Fibroblast of skin of abdomen (primary cell): Measurements from ENCODE around the gene ANKRD35.
A peak's percentile ranks its signal among the peaks of the same experiment; 100 is the strongest.

Experiments used
- DNase-seq: peaks from one replicate; pipeline ENCODE4 v3.0.0-alpha.2; 2013

The ANKRD35 gene

DNA sequence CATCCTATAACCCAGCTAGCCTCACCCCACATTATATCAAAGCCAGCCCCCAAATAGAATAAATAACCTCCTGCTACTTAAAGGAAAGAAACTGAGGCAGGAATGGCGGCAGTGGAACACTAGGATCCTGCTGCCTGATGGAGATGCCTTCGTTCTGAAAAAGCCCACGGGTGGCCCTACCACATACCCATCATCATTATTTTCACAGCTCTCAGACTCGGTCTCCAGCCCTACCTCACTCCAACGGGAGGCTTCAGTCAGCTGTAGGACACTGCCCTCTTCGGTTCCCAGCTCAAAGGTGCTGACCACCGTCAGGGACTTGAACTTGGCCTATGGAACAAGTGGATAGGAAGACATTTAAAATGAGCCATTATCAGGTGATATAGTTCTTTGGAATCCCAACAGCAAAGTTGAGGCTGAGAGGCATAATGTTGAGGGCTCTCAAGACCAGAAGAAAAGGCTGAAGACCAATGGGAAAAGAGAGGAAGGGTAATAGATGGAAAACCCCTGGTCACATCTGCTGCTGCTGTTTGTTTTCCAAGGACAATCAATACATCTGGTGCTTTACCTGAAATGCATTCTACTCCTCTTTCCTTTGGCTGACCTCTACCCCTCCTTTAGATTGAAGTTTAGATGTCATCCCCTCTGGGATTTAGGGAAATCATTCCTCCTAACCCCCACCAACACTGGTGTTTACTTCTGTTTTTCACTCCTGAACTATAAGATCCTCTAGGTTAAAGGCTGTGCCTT lies 7.8 kb upstream of the ANKRD35 start:
- no peak for DNase-seq

- DNase-seq, result peak; percentile 45
These were observed 6.9 kb upstream of the ANKRD35 start for GRCh38 chr1:145892486-145893087.

GRCh38 chr1:145891587-145892485 lies 6.2 kb upstream of the ANKRD35 start:
- peak; percentile 100 for DNase-seq

DNA sequence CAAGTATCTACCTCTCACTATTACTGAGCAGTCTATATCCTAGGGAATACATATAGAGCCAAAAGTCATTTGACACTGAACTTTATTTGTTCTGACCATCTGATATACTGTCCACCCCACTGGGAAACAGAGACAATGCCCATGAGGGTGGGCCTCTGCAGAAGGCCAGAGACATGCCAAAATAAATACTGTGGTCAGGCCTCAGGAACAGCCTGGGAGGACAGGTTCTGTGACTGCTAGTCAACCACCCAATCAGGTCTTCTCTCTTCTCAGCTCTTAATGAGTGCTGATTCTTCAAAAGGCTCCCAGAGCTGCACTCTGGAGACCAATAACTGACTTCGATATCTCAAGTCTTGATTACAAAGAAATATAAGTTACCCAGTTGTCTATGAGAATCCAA lies 5.5 kb upstream of the ANKRD35 start:
- peak; percentile 14 for DNase-seq

DNA sequence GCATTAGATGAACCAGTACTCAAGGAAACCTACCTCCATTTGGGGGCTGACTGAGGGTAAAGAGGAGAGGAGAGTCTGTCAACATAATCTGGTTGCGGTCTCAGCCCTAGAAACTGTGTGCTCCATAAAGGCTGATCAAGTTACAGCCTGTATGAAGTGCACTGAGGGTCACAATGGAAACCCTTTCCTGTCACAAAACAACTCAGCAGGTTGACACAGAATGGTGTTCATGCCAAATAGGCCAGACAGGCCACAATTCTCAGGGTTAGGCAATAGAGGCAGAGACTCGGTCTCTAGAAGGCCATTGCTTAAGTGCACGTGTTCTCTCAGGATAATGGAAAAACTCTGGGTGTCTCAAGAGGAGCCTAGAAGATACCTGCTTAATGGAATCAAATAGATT lies 4.1 kb upstream of the ANKRD35 start:
- DNase-seq, result no peak

- no peak for DNase-seq
These were observed 2.0 kb upstream of the ANKRD35 start for GRCh38 chr1:145887631-145888030.

DNA sequence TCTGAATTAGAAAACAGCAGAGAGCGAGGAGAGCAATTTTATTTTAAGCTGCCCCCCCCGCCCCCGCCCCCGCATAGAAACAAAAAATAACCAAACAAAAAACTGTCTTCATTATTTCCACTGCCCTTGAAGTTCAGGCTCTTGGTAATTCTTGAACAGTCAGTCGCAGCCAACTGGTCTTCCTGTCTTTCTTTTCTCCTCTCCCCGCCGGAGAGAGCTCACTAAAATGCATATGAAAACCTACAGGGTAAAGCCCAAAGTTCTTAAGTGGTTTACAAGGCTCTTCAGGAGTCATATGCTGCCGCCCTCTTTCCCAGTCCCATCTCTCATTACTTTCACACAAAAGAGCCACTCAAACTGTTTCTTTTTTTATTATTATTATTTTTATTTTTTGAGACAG lies 1.1 kb upstream of the ANKRD35 start:
- no peak for DNase-seq

DNA sequence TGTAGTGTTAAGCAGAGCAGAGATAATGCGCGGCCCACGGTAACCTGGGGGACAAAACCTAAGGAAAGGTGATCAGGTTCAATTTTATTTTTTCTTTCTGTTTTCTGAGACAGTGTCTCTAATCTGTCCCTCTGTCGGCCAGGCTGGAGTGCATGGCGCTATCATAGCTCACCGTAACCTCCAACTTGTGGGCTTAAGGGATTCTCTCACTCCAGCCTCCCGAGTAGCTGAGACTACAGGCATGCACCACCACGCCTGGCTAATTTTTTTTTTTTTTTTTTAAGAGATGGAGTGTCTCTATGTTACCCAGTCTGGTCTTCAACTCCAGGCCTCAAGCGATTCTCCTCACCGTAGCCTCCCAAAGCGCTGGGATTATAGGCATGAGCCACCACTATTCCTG lies 724 bp upstream of the ANKRD35 start:
- DNase-seq, result no peak

DNA sequence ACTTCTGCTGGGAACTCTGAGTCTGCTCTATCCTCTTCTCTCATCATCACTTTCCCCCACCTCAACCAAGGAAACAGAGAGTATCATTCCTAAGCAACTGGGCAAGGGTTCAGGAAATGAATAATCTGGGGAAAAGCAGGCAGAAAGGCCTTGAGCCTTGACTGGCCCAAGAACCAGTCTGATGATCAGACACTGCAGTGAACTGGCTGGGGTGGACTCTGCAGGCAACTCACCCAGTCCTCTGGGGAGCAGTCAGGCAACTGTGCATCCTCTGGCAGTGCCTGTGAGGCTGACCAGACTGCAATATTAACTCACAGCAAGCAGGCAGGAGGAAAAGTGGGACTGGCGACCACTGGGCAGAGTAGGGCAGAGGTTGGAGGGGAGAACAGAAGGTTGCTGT lies 991 bp downstream of the ANKRD35 start:
- peak; percentile 31 for DNase-seq

DNA sequence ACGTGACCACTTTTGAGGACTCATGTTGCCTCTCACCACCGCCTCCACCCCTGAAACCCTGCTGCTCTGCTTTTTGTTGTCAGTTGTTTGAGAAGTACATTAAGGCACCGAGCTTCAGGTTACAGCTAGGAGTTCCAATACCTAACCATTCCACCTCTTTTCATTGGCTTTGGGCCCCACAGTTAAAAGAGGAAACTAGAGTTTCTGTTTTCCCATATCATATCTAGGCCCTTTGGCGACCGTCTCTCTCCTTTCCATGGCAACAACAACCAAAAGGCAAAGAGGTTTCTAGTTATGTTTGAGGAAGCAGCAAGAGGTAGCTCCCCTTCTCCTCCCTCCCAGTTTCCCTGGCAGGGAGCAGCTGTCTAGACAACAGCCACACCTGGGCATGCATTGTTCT lies 5.9 kb downstream of the ANKRD35 start:
- DNase-seq, result no peak

- no peak for DNase-seq
These were observed 6.9 kb downstream of the ANKRD35 start for GRCh38 chr1:145878724-145879123.

GRCh38 chr1:145877923-145878486 lies 7.7 kb downstream of the ANKRD35 start:
- DNase-seq, result no peak

DNA sequence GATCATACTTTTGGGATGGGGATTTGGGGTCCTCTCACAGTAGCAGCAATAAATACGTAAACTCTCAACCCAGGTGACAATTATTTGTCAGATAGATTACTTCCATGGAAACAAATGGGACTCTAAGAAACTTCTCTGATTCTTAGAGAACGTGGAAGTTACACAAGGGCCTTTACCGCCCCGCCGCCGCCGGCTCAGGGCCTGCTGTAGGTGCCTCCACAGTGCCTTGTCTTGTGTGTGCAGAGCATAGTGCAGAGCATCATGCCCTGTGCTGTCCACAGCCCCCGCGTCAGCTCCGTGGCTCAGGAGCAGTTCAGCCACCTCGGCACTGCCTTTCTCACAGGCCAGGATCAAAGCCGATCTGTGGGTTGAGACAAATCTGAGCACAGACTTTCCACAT lies 11.0 kb downstream of the ANKRD35 start:
- DNase-seq, result no peak

DNA sequence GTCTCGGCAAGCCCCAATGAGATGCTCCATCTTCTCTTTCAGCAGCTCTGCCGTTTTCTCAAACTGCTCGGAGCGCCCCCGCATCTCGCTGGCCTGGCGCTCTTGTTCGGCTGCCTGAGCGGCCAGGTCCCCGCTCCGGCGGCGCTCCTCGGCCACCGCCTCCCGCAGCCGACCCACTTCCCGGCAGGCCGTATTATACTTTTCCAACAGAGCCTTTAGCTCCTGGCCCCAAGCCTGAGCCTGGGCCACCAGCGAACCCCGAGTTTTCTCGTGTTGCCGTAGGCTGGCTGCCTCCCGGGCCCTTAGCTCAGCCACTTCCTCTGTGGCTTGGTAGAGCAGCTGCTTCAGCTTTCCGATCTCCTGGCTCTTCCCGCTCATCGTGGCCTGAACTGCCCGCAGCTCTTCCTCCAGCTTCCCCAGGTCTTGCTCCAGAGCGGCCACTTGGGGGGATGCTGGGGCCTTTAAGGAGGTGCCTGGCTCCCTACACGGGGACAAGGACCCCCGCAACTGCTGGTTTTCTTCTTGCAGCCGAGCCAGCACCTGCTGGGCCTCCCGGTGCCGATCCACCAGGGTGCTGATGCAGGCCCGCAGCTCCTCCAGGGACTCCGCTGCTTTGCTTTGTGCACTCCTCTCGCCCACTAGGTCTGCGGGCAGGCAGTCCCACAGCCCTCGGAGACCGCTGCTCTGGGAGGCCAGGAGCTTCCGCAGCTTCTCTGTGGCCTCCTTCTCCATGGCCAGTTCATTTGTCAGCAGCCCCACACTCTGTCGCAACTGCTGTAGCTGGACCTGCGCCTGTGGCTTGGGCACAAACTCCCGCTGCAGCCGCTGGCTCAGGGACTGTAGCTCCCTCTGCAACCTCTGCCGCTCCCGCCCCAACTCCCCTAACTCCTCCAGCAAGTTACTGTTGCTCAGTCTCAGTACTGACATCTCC lies 13.4 kb downstream of the ANKRD35 start:
- DNase-seq, result peak; percentile 36

- no peak for DNase-seq
These were observed 17.4 kb downstream of the ANKRD35 start for GRCh38 chr1:145868232-145868631.

- no peak for DNase-seq
These were observed 22.2 kb downstream of the ANKRD35 start for GRCh38 chr1:145863282-145864018.

GRCh38 chr1:145859491-145860023 lies 26.1 kb downstream of the ANKRD35 start:
- peak; percentile 87 for DNase-seq

DNA sequence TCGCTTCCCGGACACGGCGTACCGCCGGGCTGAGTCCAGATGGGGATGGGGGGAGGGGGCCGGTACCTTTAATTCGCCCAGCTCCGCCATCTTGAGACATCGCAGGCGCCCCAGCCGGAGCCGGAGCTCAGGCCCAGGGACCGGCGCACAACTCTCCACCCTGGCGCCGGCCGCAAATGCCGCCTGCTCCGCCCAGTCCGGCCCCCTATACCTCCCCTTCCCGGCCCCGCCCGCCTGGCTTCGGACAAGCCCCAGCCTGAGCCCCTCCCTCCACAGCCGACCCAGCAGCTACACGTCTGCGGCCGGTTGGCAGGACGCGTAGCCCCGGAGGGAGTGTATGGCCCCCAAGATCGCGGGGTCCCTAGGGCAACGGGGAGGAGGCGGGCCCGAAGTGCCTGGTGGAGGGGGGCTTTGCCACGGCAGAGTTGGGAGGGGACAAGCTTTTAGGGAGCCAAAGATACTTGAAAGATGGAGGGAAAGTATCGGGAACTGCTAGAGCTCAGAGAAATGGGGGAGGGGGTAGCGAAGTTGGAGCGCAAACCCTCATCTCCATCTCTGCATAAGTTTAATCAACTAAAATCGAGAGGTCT lies 26.7 kb downstream of the ANKRD35 start, which contains the start of gene PIAS3:
Gene PIAS3 (minus strand): TSS at position 181 of the 590 bp plus-strand sequence. CDS start 91 bp downstream, at position 90.
- peak; percentile 96 for DNase-seq

- peak; percentile 35 for DNase-seq
These were observed 27.3 kb downstream of the ANKRD35 start for GRCh38 chr1:145858238-145858900.

DNA sequence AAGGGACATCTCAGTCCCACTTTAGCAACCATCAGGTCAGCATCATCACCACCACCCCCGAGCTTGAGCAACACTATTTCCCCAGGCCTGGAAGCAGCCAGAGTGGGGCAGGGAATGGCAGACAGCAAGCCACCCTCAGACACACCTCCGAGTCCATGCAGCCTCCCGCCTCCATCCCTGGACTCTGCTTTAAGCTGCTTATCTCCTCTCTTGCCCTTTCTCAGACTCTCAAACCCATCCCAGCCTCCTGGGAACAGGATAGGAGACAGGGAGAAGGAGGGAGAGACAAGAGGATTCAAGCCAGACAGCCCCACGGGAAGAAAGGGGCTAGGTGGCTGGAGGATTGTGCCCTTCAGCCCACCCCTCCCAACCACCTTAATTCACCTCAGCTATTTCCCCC lies 28.5 kb downstream of the ANKRD35 start:
- DNase-seq, result no peak
